ENCODE measurements around the gene MGLL.

MGLL gene

GRCh38 chr3:127743351-127744252, 78.7 kb downstream of the MGLL start:
- no peak overlapping the region for H2AFZ ChIP-seq (ENCODE audit: low read depth, low read length, severe bottlenecking)
- no peaks in the 10 kb centered on the region for H3K27me3 ChIP-seq (ENCODE audit: low read length)
- H3K36me3 ChIP-seq (ENCODE audit: low read length), result no peaks in the 10 kb centered on the region
- no peaks in the 10 kb centered on the region for H3K9me3 ChIP-seq (ENCODE audit: insufficient read depth, low read length)
- TF ChIP-seq EZH2phosphoT487 (conservative IDR thresholded peaks at IDR 0.05; ENCODE audit: low read length), result no peak
- TF ChIP-seq, protein P1, sequence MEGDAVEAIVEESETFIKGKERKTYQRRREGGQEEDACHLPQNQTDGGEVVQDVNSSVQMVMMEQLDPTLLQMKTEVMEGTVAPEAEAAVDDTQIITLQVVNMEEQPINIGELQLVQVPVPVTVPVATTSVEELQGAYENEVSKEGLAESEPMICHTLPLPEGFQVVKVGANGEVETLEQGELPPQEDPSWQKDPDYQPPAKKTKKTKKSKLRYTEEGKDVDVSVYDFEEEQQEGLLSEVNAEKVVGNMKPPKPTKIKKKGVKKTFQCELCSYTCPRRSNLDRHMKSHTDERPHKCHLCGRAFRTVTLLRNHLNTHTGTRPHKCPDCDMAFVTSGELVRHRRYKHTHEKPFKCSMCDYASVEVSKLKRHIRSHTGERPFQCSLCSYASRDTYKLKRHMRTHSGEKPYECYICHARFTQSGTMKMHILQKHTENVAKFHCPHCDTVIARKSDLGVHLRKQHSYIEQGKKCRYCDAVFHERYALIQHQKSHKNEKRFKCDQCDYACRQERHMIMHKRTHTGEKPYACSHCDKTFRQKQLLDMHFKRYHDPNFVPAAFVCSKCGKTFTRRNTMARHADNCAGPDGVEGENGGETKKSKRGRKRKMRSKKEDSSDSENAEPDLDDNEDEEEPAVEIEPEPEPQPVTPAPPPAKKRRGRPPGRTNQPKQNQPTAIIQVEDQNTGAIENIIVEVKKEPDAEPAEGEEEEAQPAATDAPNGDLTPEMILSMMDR (IDR thresholded peaks at IDR 0.05; ENCODE audit: insufficient read depth, low read length, poor library complexity, severe bottlenecking), result no peak
- H3F3A ChIP-seq (ENCODE audit: insufficient read depth), result no peaks in the 10 kb centered on the region
- H3K9me2 ChIP-seq (replicated peaks; ENCODE audit: insufficient read depth, low read length), result no peaks in the 10 kb centered on the region
- H3K9ac ChIP-seq (ENCODE audit: low read length), result no peak overlapping the region
- H4K20me1 ChIP-seq (ENCODE audit: low read depth, low read length), result no peaks in the 10 kb centered on the region
- H3K27ac ChIP-seq (ENCODE audit: low read depth, low read length), result no peak overlapping the region
- no peak overlapping the region for H3K4me2 ChIP-seq (ENCODE audit: low read depth, low read length, poor library complexity, severe bottlenecking)
- H3K4me3 ChIP-seq (ENCODE audit: insufficient read depth, low read length, poor library complexity, severe bottlenecking), result no peak overlapping the region
- H3K79me2 ChIP-seq (ENCODE audit: insufficient read depth, low read length), result no peaks in the 10 kb centered on the region

DNA sequence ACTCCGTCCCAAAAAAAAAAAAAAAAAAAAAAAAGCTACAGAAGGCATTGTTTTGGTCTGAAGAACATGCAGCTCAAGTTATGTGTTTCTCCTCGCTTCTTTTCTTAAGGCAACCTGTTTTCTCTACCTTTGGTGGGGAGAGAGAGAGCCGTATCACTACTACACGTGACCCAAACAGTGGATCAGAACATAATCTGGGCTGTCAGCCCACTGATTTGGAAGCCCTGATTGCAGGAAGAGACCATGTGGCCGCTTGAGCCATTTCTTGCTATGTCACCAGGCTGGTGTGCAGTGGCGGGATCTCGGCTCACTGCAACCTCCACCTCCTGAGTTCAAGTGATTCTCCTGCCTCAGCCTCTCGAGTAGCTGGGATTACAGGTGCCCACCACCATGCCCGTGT, 79.7 kb downstream of the MGLL start:
- Histone ChIP-seq H3F3A (ENCODE audit: insufficient read depth) (no peaks in the 10 kb centered on the region), H3K9me3 (ENCODE audit: insufficient read depth, low read length) (no peaks in the 10 kb centered on the region), H4K20me1 (ENCODE audit: low read depth, low read length) (no peaks in the 10 kb centered on the region), H3K4me2 (ENCODE audit: low read depth, low read length, poor library complexity, severe bottlenecking) (no peak overlapping the region), H3K9me2 (replicated peaks; ENCODE audit: insufficient read depth, low read length) (no peaks in the 10 kb centered on the region), H3K27ac (ENCODE audit: low read depth, low read length) (no peak overlapping the region), H3K79me2 (ENCODE audit: insufficient read depth, low read length) (no peaks in the 10 kb centered on the region), H2AFZ (ENCODE audit: low read depth, low read length, severe bottlenecking) (no peak overlapping the region), H3K27me3 (ENCODE audit: low read length) (no peaks in the 10 kb centered on the region), H3K36me3 (ENCODE audit: low read length) (no peaks in the 10 kb centered on the region), H3K9ac (ENCODE audit: low read length) (no peak overlapping the region), H3K4me3 (ENCODE audit: insufficient read depth, low read length, poor library complexity, severe bottlenecking) (no peak overlapping the region)
- no peak for TF ChIP-seq EZH2phosphoT487 (conservative IDR thresholded peaks at IDR 0.05; ENCODE audit: low read length)
- TF ChIP-seq, protein P1 (IDR thresholded peaks at IDR 0.05; ENCODE audit: insufficient read depth, low read length, poor library complexity, severe bottlenecking), result no peak

DNA sequence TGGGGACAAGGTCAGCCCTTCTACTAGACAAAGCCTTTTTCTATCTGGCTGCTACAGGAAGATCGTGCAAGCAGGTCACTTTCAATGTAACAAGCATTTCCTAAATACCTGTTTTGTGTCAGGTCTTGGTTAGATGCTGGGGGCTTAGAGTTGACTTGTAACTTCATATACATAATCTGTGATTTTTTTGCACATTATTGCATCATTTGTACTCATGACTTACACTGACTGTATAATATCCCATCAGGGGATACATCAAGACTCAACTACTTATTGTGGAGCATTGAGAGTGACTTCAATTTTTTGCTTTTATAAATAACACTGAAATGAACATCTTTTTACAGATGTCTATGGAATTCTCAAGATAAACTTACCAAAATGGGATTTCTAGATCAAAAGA, 80.6 kb downstream of the MGLL start:
- H3K27me3 ChIP-seq (ENCODE audit: low read length), result no peaks in the 10 kb centered on the region
- H3K9me3 ChIP-seq (ENCODE audit: insufficient read depth, low read length), result no peaks in the 10 kb centered on the region
- H3K79me2 ChIP-seq (ENCODE audit: insufficient read depth, low read length), result no peaks in the 10 kb centered on the region
- no peak overlapping the region for H3K4me3 ChIP-seq (ENCODE audit: insufficient read depth, low read length, poor library complexity, severe bottlenecking)
- no peaks in the 10 kb centered on the region for H3K36me3 ChIP-seq (ENCODE audit: low read length)
- TF ChIP-seq, protein P1 (IDR thresholded peaks at IDR 0.05; ENCODE audit: insufficient read depth, low read length, poor library complexity, severe bottlenecking), result no peak
- no peak for TF ChIP-seq EZH2phosphoT487 (conservative IDR thresholded peaks at IDR 0.05; ENCODE audit: low read length)
- no peaks in the 10 kb centered on the region for H4K20me1 ChIP-seq (ENCODE audit: low read depth, low read length)
- H3F3A ChIP-seq (ENCODE audit: insufficient read depth), result no peaks in the 10 kb centered on the region
- no peak overlapping the region for H3K4me2 ChIP-seq (ENCODE audit: low read depth, low read length, poor library complexity, severe bottlenecking)
- H3K27ac ChIP-seq (ENCODE audit: low read depth, low read length), result no peak overlapping the region
- H3K9me2 ChIP-seq (replicated peaks; ENCODE audit: insufficient read depth, low read length), result no peaks in the 10 kb centered on the region
- H2AFZ ChIP-seq (ENCODE audit: low read depth, low read length, severe bottlenecking), result no peak overlapping the region
- H3K9ac ChIP-seq (ENCODE audit: low read length), result no peak overlapping the region
